Keratinocyte (primary cell): ENCODE data around the gene RFTN1. TPM values are rescaled to one million over a fixed set of nuclear protein-coding genes. Genes with fewer than 3 reads are reported as not detected.

Experiments used
- DNase-seq: peaks from one replicate; pipeline ENCODE4 v3.0.0-alpha.2; 2011; ENCODE audit warnings: low read depth, missing footprints, low spot score
- FAIRE-seq: peaks from 2 replicates; lab custom pipeline; 2011; peaks lifted over from hg19 to GRCh38; lab: Jason Lieb, UNC
- H2AFZ ChIP-seq: 2 replicates; pipeline ENCODE4 v1.6.0; 2012; ENCODE audit warnings: low read length, control low read depth, inconsistent platforms; ENCODE audit not compliant: control insufficient read depth
- H3K27ac ChIP-seq: 2 replicates; pipeline ENCODE4 v1.5.1; 2011; ENCODE audit warnings: low read length; ENCODE audit not compliant: control insufficient read depth, insufficient read depth
- H3K27me3 ChIP-seq: 3 replicates; pipeline ENCODE4 v1.6.0; 2011; ENCODE audit warnings: low read length; ENCODE audit not compliant: control insufficient read depth, insufficient read depth; ENCODE audit errors: extremely low read depth
- H3K36me3 ChIP-seq, 2 experiments: 2 replicates in 1 of 2; 3 replicates in 1 of 2; pipeline ENCODE4 v1.5.1; 2011; ENCODE audit warnings: low read length in 2 of 2, mild to moderate bottlenecking in 1 of 2; ENCODE audit not compliant: control insufficient read depth in 2 of 2, insufficient read depth in 2 of 2; ENCODE audit errors: extremely low read depth in 1 of 2
- H3K4me1 ChIP-seq: 3 replicates; pipeline ENCODE4 v1.5.1; 2011; ENCODE audit warnings: low read length; ENCODE audit not compliant: control insufficient read depth, insufficient read depth; ENCODE audit errors: extremely low read depth
- H3K4me2 ChIP-seq: 3 replicates; pipeline ENCODE4 v1.6.0; 2011; ENCODE audit warnings: low read depth, low read length; ENCODE audit not compliant: control insufficient read depth, insufficient read depth; ENCODE audit errors: extremely low read depth
- H3K4me3 ChIP-seq, 3 experiments: fragments of 200-600 bp in 1 of 3; sonication (generic) in 1 of 3; 2 replicates in 2 of 3; 3 replicates in 1 of 3; pipeline ENCODE4 v1.5.1; 2011 to 2016; ENCODE audit warnings: low read length in 3 of 3, mild to moderate bottlenecking in 3 of 3, control low read depth in 2 of 3, inconsistent platforms in 1 of 3, low read depth in 1 of 3, mixed read lengths in 1 of 3, mixed run types in 1 of 3, moderate library complexity in 1 of 3; ENCODE audit not compliant: control insufficient read depth in 2 of 3, insufficient read depth in 2 of 3; ENCODE audit errors: extremely low read depth in 1 of 3
- H3K79me2 ChIP-seq: 2 replicates; pipeline ENCODE4 v1.6.0; 2012; ENCODE audit warnings: low read length; ENCODE audit not compliant: control insufficient read depth, insufficient read depth
- H3K9ac ChIP-seq: 3 replicates; pipeline ENCODE4 v1.6.0; 2011; ENCODE audit warnings: low read length; ENCODE audit not compliant: control insufficient read depth, insufficient read depth; ENCODE audit errors: extremely low read depth
- H3K9me1 ChIP-seq: 3 replicates; pipeline ENCODE4 v1.6.0; 2011; ENCODE audit warnings: low read length; ENCODE audit not compliant: control insufficient read depth, insufficient read depth; ENCODE audit errors: extremely low read depth
- H3K9me3 ChIP-seq: 2 replicates; pipeline ENCODE4 v1.5.1; 2012; ENCODE audit warnings: low read depth, low read length; ENCODE audit not compliant: control insufficient read depth
- H4K20me1 ChIP-seq: 3 replicates; pipeline ENCODE4 v1.6.0; 2011; ENCODE audit warnings: low read length; ENCODE audit not compliant: control insufficient read depth, insufficient read depth; ENCODE audit errors: extremely low read depth
- EZH2 ChIP-seq: IDR thresholded peaks from one replicate; pipeline ENCODE4 v1.6.1; 2012; ENCODE audit warnings: inconsistent platforms, mild to moderate bottlenecking, low read length, moderate library complexity
- dilution Hi-C: fragments of 300-500 bp; cut with MboI; formaldehyde crosslinking; loops from one replicate; pipeline ENCODE4 v1.7.0; 2020; ENCODE audit warnings: low sequenced_read_pairs; ENCODE audit not compliant: extremely low pct_ligation_motif_present
- polyA plus RNA-seq, 5 experiments: library from polyadenylated mRNA; depleted of rRNA in 3 of 5; stranded (reverse) in 3 of 5; stranded (forward) in 1 of 5; unstranded in 1 of 5; fragments of >200 nt; gene quantifications; 1 replicate in 1 of 5; 2 replicates in 3 of 5; 3 replicates in 1 of 5; pipeline versions ENCODE4 v1.2.1 to v1.2.3, GENCODE V29; 2011 to 2012; ENCODE audit warnings: missing spikeins in 2 of 5, low read depth in 1 of 5, low replicate concordance in 1 of 5
- TF ChIP-seq, protein P1 (sequence below), 3 experiments: IDR thresholded peaks in 1 of 3; conservative IDR thresholded peaks in 1 of 3; optimal IDR thresholded peaks in 1 of 3; 2 replicates in 2 of 3; 3 replicates in 1 of 3; pipeline versions ENCODE3 to v1.5.1; 2011; ENCODE audit warnings: low read length in 3 of 3, mild to moderate bottlenecking in 3 of 3, moderate library complexity in 2 of 3, control low read depth in 1 of 3, inconsistent platforms in 1 of 3; ENCODE audit not compliant: insufficient read depth in 2 of 3; ENCODE audit errors: extremely low read depth in 1 of 3

RFTN1 gene
- polyA plus RNA-seq, 1 donor (not counting 4 experiments of a cell fraction or from before 2014, with no cell fraction given) = 18.0 TPM

DNA sequence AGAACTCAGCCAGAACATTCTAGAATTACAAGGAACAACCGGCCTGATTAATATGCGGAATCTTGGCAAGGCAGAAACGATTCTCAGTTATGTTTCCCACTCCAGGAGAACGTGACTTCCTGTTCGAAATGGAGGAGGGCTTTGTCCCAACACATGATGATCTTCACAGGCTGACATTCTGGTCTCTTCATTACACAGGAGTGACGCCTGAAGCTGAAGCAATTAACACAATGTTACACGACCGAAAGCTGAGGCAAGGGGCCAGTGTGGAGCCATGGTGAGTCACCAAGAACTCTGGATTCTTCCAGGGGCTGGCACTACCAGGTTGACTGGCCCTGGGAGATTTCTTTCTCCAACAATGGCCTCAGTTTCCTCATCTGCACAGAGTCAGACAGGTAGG, 40.9 kb downstream of the RFTN1 start:
- dilution Hi-C loops = no loop called here
- no peaks in the 10 kb centered on the region for H3K79me2 ChIP-seq
- H3K27me3 ChIP-seq = no peaks in the 10 kb centered on the region
- H3K4me3 ChIP-seq = no peak overlapping the region
- no peak overlapping the region for H3K4me2 ChIP-seq
- H4K20me1 ChIP-seq = no peaks in the 10 kb centered on the region
- H3K36me3 ChIP-seq = peaks cover 0 to 6% of the 10 kb centered on the region in 2 experiments
- TF ChIP-seq, protein P1, sequence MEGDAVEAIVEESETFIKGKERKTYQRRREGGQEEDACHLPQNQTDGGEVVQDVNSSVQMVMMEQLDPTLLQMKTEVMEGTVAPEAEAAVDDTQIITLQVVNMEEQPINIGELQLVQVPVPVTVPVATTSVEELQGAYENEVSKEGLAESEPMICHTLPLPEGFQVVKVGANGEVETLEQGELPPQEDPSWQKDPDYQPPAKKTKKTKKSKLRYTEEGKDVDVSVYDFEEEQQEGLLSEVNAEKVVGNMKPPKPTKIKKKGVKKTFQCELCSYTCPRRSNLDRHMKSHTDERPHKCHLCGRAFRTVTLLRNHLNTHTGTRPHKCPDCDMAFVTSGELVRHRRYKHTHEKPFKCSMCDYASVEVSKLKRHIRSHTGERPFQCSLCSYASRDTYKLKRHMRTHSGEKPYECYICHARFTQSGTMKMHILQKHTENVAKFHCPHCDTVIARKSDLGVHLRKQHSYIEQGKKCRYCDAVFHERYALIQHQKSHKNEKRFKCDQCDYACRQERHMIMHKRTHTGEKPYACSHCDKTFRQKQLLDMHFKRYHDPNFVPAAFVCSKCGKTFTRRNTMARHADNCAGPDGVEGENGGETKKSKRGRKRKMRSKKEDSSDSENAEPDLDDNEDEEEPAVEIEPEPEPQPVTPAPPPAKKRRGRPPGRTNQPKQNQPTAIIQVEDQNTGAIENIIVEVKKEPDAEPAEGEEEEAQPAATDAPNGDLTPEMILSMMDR (optimal IDR thresholded peaks at IDR 0.05 in 1 of 3, IDR thresholded peaks at IDR 0.05 in 1 of 3, conservative IDR thresholded peaks at IDR 0.05 in 1 of 3; ENCODE audit: extremely low read depth in 1 of 3, insufficient read depth in 2 of 3, low read length in 3 of 3) = no peak
- no peak for TF ChIP-seq EZH2
- H3K9me3 ChIP-seq = no peaks in the 10 kb centered on the region
- DNase-seq (no peak), FAIRE-seq (no peak)
- no peak overlapping the region for H3K27ac ChIP-seq
- H3K9ac ChIP-seq = no peak overlapping the region
- H2AFZ ChIP-seq = no peak overlapping the region
- H3K9me1 ChIP-seq = no peaks in the 10 kb centered on the region
- no peaks in the 10 kb centered on the region for H3K4me1 ChIP-seq

GRCh38 chr3:16471897-16472296, 41.6 kb downstream of the RFTN1 start:
- no peak overlapping the region for H2AFZ ChIP-seq
- dilution Hi-C loops = no loop called here
- no peak overlapping the region for H3K4me3 ChIP-seq
- H3K27me3 ChIP-seq = no peaks in the 10 kb centered on the region
- H3K36me3 ChIP-seq = peaks cover 0 to 6% of the 10 kb centered on the region in 2 experiments
- TF ChIP-seq EZH2 = no peak
- TF ChIP-seq, protein P1 (optimal IDR thresholded peaks at IDR 0.05 in 1 of 3, IDR thresholded peaks at IDR 0.05 in 1 of 3, conservative IDR thresholded peaks at IDR 0.05 in 1 of 3; ENCODE audit: extremely low read depth in 1 of 3, insufficient read depth in 2 of 3, low read length in 3 of 3) = no peak
- no peaks in the 10 kb centered on the region for H3K9me1 ChIP-seq
- FAIRE-seq (no peak), DNase-seq (no peak)
- H3K9ac ChIP-seq = no peak overlapping the region
- H3K4me2 ChIP-seq = no peak overlapping the region
- H3K27ac ChIP-seq = no peak overlapping the region
- H4K20me1 ChIP-seq = no peaks in the 10 kb centered on the region
- H3K79me2 ChIP-seq = no peaks in the 10 kb centered on the region
- no peaks in the 10 kb centered on the region for H3K9me3 ChIP-seq
- no peaks in the 10 kb centered on the region for H3K4me1 ChIP-seq
